Measurements from ENCODE around the gene SMIM11.
"Not testable (repeated sequence)": the region's sequence is repeated elsewhere in the genome, so short reads cannot be mapped to it uniquely, and the experiment has no call there.

SMIM11 gene

GRCh38 chr21:34357889-34358288, 17.4 kb upstream of the SMIM11 start:
- DNase-seq: no peak

- DNase-seq: no peak
These were observed 16.4 kb upstream of the SMIM11 start for GRCh38 chr21:34358866-34359265.

- DNase-seq: no peak
These were observed 14.6 kb upstream of the SMIM11 start for GRCh38 chr21:34360488-34361241.

- DNase-seq: no peak
These were observed 13.2 kb upstream of the SMIM11 start for GRCh38 chr21:34362136-34362444.

GRCh38 chr21:34362670-34363069, 12.6 kb upstream of the SMIM11 start:
- no peak for DNase-seq

GRCh38 chr21:34363733-34364132, 11.6 kb upstream of the SMIM11 start, which contains the start of gene KCNE2:
Gene KCNE2 (plus strand): TSS chr21:34364006. CDS start chr21:34370479, 6,473 bp downstream.
- DNase-seq: no peak

- no peak for DNase-seq
These were observed 10.4 kb upstream of the SMIM11 start for GRCh38 chr21:34364921-34365320.

- DNase-seq: no peak
These were observed 9.5 kb upstream of the SMIM11 start for GRCh38 chr21:34365809-34366208.

- DNase-seq: peak; percentile 27 to 48
These were observed 7.9 kb upstream of the SMIM11 start for GRCh38 chr21:34367320-34367935.

GRCh38 chr21:34369741-34370140, 5.6 kb upstream of the SMIM11 start:
- DNase-seq: no peak

- DNase-seq: no peak
These were observed 3.0 kb upstream of the SMIM11 start for GRCh38 chr21:34372321-34372720.

GRCh38 chr21:34374462-34374861, 845 bp upstream of the SMIM11 start:
- DNase-seq: not testable (repeated sequence)

GRCh38 chr21:34375619-34375972, 289 bp downstream of the SMIM11 start:
- not testable (repeated sequence) for DNase-seq

GRCh38 chr21:34383138-34383537, 7.8 kb downstream of the SMIM11 start:
- not testable (repeated sequence) for DNase-seq

GRCh38 chr21:34383724-34384415, 8.6 kb downstream of the SMIM11 start:
- DNase-seq: not testable (repeated sequence)

GRCh38 chr21:34400522-34400921, 25.2 kb downstream of the SMIM11 start:
- DNase-seq: not testable (repeated sequence)

- DNase-seq: not testable (repeated sequence)
These were observed 29.4 kb downstream of the SMIM11 start for GRCh38 chr21:34404742-34405141.

- not testable (repeated sequence) for DNase-seq
These were observed 30.4 kb downstream of the SMIM11 start for GRCh38 chr21:34405686-34406085.

- DNase-seq: not testable (repeated sequence)
These were observed 30.8 kb downstream of the SMIM11 start for GRCh38 chr21:34406102-34406501.

GRCh38 chr21:34406676-34407075, 31.4 kb downstream of the SMIM11 start:
- not testable (repeated sequence) for DNase-seq

- DNase-seq: not testable (repeated sequence)
These were observed 32.0 kb downstream of the SMIM11 start for GRCh38 chr21:34407294-34407693.

- not testable (repeated sequence) for DNase-seq
These were observed 42.3 kb downstream of the SMIM11 start for GRCh38 chr21:34417448-34418077.

GRCh38 chr21:34423805-34424204, 48.5 kb downstream of the SMIM11 start, which contains the start of gene SMIM34:
Gene SMIM34 (minus strand): TSS chr21:34423951. CDS start chr21:34423839, 112 bp downstream.
- DNase-seq: not testable (repeated sequence)
